OCI-LY7 (cell line): ENCODE data around the gene MVB12B.

Experiments
- CTCF ChIP-seq: fragments of 200-600 bp; sonication (generic); conservative IDR thresholded peaks from 2 replicates; pipeline ENCODE4 v1.5.1; 2014; ENCODE audit warnings: mild to moderate bottlenecking, antibody characterized with exemption, low read length, moderate library complexity, mixed read lengths
- EZH2phosphoT487 ChIP-seq: fragments of 200-600 bp; sonication (generic); IDR thresholded peaks from 2 replicates; pipeline ENCODE4 v1.6.1; 2018; ENCODE audit warnings: low read depth, borderline replicate concordance, mild to moderate bottlenecking, mixed run types, antibody characterized with exemption, low read length, moderate library complexity, mixed read lengths

DNA sequence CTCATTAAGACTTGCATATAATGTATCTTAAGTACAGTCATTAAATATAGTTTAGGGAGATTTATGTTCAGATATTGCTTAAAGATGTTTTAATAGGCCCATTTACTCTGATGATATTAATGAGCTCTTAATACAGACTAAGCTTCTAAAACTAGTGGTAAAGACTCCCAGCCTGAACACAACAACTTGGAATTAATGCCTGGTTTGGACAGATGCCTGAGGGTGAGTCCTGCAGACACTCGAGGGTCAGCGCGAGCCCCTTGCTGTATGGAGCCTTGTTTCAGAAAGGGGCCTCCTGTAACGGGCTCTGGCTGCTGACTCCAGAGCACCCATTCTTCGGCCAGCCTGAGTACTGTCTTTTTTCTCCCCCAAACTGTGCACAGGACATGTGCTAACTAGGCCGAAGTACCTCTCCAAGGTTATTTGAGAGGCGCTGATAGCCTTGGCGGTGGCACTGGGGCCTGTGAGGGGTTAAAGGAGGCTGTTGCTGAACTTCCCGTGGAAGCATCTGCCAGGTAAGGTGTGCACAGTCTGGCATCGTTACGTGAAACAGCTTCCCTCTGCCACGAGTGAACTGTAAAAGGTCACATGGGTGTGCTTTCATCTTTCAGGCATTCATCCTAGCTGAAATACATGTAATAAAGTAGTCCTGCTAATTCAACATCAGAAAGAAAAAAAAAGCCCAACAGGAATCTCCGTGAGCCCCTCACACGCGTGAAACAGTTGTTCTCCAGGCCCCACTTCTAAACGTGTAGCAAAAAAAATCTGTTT lies 113.4 kb downstream of the MVB12B start:
- no peak for TF ChIP-seq CTCF
- no peak for TF ChIP-seq EZH2phosphoT487
